NT2/D1 (cell line): ENCODE data around the gene REX1BD.
"Not testable (repeated sequence)": the region's sequence is repeated elsewhere in the genome, so short reads cannot be mapped to it uniquely, and the experiment has no call there.

Source experiments
- DNase-seq: peaks from one replicate; pipeline ENCODE4 v3.0.0-alpha.2; 2011; ENCODE audit warnings: low read depth, low spot score
- H3K27me3 ChIP-seq: 2 replicates; pipeline ENCODE4 v1.6.0; 2011; ENCODE audit warnings: mild to moderate bottlenecking; ENCODE audit not compliant: insufficient read length, insufficient read depth
- H3K36me3 ChIP-seq: 2 replicates; pipeline ENCODE4 v1.6.1; 2011; ENCODE audit warnings: mild to moderate bottlenecking, low read length, mixed read lengths; ENCODE audit not compliant: insufficient read depth, insufficient read length
- H3K4me1 ChIP-seq: 2 replicates; pipeline ENCODE4 v1.5.1; 2011; ENCODE audit not compliant: insufficient read depth, insufficient read length
- H3K4me3 ChIP-seq: 2 replicates; pipeline ENCODE4 v1.5.1; 2011; ENCODE audit warnings: low read depth; ENCODE audit not compliant: insufficient read length
- H3K9ac ChIP-seq: 2 replicates; pipeline ENCODE4 v1.6.0; 2011; ENCODE audit warnings: low read depth; ENCODE audit not compliant: insufficient read length
- H3K9me3 ChIP-seq: 2 replicates; pipeline ENCODE4 v1.5.1; 2011; ENCODE audit warnings: mild to moderate bottlenecking, low read length; ENCODE audit not compliant: insufficient read depth
- SUZ12 ChIP-seq: IDR thresholded peaks from 2 replicates; pipeline ENCODE4 v1.6.1; 2011; ENCODE audit not compliant: insufficient read length, insufficient read depth; ENCODE audit errors: extremely low read depth
- YY1 ChIP-seq: IDR thresholded peaks from 2 replicates; pipeline ENCODE4 v1.6.1; 2011; ENCODE audit not compliant: insufficient read length, insufficient read depth
- ZNF274 ChIP-seq: IDR thresholded peaks from 2 replicates; pipeline ENCODE4 v1.6.1; 2011; ENCODE audit warnings: mild to moderate bottlenecking, low read depth, low read length

Gene REX1BD

DNA sequence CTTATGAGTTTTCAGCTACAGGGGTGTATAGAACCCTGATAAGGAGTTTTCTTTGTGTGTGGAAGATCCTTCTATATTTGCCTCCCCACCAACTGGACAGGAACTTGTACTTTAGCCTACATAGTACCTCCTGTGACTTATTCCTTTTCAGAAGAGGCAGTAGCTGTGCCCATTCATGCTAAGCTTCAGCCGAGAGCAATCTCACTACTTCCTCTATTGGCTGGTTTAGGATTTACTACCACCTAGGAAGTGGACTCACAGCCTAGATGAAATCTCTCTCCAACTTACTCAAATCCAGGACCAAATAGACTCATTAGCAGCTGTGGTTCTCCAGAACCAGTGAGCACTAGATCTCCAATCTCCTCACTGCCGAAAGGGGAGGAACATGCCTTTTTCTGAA is 2.3 kb upstream of the REX1BD start:
- peaks cover 5% of the 10 kb centered on the region for H3K36me3 ChIP-seq
- H3K4me3 ChIP-seq, result no peak overlapping the region
- no peaks in the 10 kb centered on the region for H3K27me3 ChIP-seq
- H3K4me1 ChIP-seq, result peaks cover 9% of the 10 kb centered on the region
- no peak for DNase-seq
- TF ChIP-seq SUZ12 (no peak), YY1 (no peak), ZNF274 (no peak)
- peaks cover 4% of the 10 kb centered on the region; the same call in 1 of the 2 replicates for H3K9me3 ChIP-seq
- no peak overlapping the region for H3K9ac ChIP-seq

DNA sequence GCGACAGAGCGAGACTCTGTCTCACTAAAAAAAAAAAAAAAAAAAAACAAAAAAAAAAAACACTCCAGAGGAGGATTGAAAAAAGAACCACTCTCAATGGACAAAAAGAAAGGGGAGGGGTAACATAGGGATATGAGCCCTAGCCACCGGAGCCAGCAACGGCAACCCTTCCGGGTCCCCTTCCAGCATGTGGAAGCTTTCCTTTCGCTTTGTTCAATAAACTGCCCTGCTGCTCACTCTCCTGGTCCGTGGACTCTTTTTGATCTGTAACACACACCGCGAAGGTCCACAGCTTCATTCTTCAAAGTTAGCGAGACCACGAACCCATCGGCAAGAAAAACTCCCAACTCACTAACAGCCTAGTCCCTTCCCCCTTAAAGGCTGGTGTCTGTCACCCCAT is 1.0 kb upstream of the REX1BD start:
- TF ChIP-seq SUZ12 (no peak), ZNF274 (no peak), YY1 (no peak)
- H3K4me1 ChIP-seq, result peaks cover 9% of the 10 kb centered on the region
- H3K27me3 ChIP-seq, result no peaks in the 10 kb centered on the region
- DNase-seq, result no peak
- H3K9me3 ChIP-seq, result peaks cover 4% of the 10 kb centered on the region; the same call in 1 of the 2 replicates
- peak overlapping the region; percentile 97 for H3K9ac ChIP-seq
- peak overlapping the region; percentile 95 for H3K4me3 ChIP-seq
- peaks cover 13% of the 10 kb centered on the region for H3K36me3 ChIP-seq

DNA sequence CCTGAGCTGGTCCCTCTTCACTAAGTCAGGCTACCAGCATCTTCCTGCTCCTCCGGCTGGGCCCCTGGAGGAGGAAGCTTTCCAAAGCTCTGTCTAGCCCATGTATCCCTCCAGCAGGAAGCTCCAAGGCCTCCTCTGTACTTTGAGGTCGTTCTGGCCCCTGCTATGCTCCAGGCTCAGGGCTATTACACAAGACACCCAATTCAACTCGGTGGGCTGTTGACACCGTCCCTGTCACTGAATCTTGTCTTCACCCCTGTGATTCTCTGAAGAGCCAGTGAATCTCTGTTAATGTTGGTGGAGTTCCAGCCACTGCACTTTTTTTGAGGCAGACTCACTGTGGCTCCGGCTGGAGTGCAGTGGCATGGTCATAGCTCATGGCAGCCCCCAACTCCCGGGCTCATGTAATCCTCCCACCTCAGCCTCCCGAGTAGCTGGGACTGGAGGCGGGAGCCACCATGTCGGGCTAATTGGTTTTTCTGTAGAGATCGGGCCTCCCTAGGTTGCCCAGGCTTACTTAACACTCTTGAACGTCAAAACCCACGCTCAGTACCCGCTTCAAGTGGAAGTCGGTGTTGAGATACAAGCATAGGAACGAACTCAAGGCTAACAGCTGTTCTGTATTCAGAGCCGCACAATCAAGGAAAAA is 512 bp upstream of the REX1BD start:
- H3K4me1 ChIP-seq, result peaks cover 9% of the 10 kb centered on the region
- peak overlapping the region; percentile 95 for H3K4me3 ChIP-seq
- DNase-seq, result no peak
- peaks cover 4% of the 10 kb centered on the region; the same call in 1 of the 2 replicates for H3K9me3 ChIP-seq
- peaks cover 14% of the 10 kb centered on the region for H3K36me3 ChIP-seq
- H3K27me3 ChIP-seq, result no peaks in the 10 kb centered on the region
- H3K9ac ChIP-seq, result peak overlapping the region; percentile 97
- TF ChIP-seq SUZ12, result no peak
- no peak for TF ChIP-seq YY1
- no peak for TF ChIP-seq ZNF274

DNA sequence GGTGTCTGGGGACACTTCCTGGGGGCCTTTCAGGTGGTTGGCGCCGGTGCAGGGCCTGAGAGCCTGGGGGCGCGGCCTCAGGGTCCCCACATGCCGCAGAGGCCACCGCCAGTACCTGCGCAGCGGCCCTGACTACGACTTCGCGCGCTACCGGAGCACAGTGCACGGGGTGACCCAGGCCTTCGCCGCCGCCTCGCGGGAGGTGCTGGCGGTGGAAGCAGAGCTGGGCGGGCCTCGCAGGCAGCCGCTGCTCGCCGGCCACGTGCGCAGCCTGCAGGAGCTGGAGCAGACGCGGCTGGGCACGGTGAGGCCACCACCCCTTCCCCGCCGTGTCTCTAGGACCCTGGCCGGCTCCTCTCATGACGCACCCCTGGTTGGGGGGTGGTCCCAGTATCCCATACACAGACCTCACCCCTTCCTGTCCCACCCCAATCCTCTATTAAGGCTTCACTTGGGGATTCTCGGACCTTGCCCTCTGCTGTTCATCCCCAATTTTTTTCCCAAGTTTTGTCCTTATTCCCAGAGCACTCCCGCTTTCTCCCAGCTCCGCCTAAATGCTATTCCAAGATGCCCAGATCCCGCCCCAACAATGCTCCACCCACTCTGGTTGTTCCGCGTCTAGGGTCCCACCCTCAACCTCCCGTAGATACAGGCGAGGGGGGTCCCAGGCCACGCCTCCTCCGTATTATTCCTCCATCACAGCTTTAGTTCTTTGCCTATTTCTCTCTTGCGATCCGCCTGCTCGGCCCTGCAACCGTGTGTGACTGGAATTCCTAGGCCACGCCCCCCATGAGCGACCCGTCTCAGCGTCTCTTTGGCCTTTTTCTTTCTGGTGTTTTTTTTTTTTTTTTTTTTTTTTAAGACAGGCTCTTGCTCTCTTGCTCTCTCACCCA is 1.0 kb downstream of the REX1BD start:
- peak overlapping the region; percentile 97 for H3K9ac ChIP-seq
- H3K4me1 ChIP-seq, result peaks cover 15% of the 10 kb centered on the region
- no peak for TF ChIP-seq YY1
- TF ChIP-seq SUZ12, result no peak
- no peak for TF ChIP-seq ZNF274
- H3K27me3 ChIP-seq, result no peaks in the 10 kb centered on the region
- peaks cover 16% of the 10 kb centered on the region for H3K36me3 ChIP-seq
- peak; percentile 57 for DNase-seq
- H3K4me3 ChIP-seq, result peak overlapping the region; percentile 95
- H3K9me3 ChIP-seq, result peaks cover 4% of the 10 kb centered on the region; the same call in 1 of the 2 replicates

DNA sequence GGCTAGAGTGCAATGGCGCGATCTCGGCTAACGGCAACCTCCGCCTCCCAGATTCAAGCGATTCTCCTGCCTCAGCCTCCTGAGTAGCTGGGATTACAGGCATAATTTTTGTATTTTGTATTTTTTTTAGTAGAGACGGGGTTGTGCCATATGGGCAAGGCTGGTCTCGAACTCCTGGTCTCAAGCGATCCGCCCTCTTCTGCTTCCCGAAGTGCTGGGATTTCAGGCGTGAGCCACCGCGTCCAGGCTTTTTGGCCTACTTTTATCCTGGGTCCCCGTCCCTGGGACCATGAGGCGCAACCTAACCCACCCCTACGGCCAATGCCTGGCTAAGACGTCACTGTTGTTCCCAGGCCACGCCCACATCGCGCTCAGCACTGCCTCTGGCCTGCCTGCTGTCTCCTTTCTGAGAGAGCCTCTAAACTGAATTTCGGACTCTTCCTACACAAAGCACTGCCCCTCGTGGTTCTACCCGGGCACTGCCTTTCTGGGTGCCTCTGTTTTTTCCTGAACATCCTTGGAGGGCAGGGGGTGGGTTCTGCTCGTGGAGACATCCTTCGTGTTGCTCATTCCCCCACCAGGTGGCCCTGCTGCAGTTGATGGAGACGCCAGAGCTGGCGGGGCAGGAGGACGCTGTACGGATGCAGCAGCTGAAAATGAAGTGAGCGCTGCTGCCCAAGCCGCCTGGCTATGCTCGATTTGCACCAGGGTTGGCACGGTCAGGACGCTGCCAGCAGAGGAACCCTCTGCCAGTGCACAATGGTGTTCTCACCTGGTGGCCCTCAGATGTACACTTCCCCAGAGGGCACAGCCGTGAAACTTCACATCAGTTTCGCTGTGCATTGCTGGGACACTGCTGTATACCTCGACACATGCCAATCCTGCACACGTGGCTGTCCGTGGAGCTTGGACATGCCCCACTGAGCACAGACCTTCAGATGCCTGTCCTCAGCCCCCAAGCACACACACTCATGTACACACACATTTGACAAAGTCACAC is 2.0 kb downstream of the REX1BD start:
- Histone ChIP-seq H3K36me3 (peaks cover 16% of the 10 kb centered on the region), H3K27me3 (no peaks in the 10 kb centered on the region), H3K9me3 (peaks cover 4% of the 10 kb centered on the region; the same call in 1 of the 2 replicates), H3K9ac (peak overlapping the region; percentile 97), H3K4me1 (peaks cover 16% of the 10 kb centered on the region), H3K4me3 (peak overlapping the region; percentile 95)
- TF ChIP-seq ZNF274, result no peak
- TF ChIP-seq YY1, result no peak
- no peak for TF ChIP-seq SUZ12
- peak; percentile 89 for DNase-seq

DNA sequence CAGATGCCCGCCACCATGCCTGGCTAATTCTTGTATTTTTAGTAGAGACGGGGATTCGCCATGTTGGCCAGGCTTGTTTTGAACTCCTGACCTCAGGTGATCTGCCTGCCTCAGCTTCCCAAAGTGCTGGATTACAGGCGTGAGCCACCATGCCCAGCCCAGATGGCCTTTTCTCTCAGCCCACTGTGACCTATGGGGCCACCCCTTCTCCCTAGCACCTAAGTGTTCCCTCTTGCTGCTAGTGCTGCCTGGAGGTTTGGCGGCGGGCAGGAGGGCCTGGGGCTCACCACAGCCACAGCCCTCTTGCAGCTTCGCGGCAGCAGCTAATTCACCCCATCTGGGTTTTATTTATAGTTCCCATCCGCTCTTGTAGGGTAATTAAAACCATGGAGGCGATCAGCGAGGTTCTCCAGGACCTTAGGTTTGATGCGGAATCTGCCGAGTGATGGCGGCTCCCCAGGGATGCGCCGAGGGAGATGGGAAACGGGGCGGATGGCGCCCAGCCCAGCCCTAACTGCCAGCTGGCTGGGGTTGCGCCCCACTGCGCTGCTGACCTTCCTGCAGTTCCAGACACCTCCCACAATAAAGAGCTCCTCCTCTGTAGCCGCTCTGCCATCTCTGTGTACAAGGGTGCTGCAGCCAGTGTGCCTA is 3.3 kb downstream of the REX1BD start:
- Histone ChIP-seq H3K9ac (no peak overlapping the region), H3K27me3 (no peaks in the 10 kb centered on the region), H3K4me1 (peaks cover 22% of the 10 kb centered on the region), H3K9me3 (peaks cover 2% of the 10 kb centered on the region; the same call in 1 of the 2 replicates), H3K4me3 (no peak overlapping the region), H3K36me3 (peaks cover 16% of the 10 kb centered on the region)
- TF ChIP-seq YY1, result no peak
- no peak for TF ChIP-seq ZNF274
- no peak for TF ChIP-seq SUZ12
- DNase-seq, result no peak

DNA sequence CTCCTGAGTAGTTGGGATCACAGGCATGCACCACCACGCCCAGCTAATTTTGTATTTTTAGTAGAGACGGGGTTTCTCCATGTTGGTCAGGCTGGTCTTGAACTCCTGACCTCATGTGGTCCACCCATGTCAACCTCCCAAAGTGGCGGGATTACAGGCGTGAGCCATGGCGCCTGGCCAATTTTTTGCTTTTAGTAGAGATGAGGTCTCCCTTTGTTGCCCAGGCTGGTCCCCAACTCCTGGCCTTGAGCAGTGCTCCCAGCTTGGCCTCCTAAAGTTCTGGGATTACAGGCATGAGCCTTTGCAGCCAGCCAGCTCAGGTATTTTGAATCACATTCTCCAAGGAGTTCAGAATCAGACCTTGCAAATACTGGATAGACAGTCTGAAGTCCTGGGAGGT is 4.1 kb downstream of the REX1BD start:
- H3K4me1 ChIP-seq, result peaks cover 22% of the 10 kb centered on the region
- DNase-seq, H3K4me3 ChIP-seq, H3K27me3 ChIP-seq, H3K9me3 ChIP-seq: not testable (repeated sequence)
- peaks cover 16% of the 10 kb centered on the region for H3K36me3 ChIP-seq
- peak overlapping the region; percentile 45 for H3K9ac ChIP-seq
